A549 (cell line): ENCODE results near the gene HBA1. TPM values are rescaled to one million over a fixed set of nuclear protein-coding genes. Genes with fewer than 3 reads are reported as not detected.

Source experiments
- ATAC-seq, 2 experiments: fragments of 200-7000 bp in 1 of 2; fragments of >200 bp in 1 of 2; cut with Nextera tagmentation in 1 of 2; cut with Tn5 transposase in 1 of 2; 3 replicates each; pipeline versions ENCODE4 v1.8.0 to v1.9.1; 2018 to 2020; ENCODE audit warnings: mild to moderate bottlenecking in 1 of 2, moderate library complexity in 1 of 2
- CTCF ChIA-PET: fragments of 300-600 bp; sonication (Branson Sonifier 250); formaldehyde crosslinking; extraction: SDS; loops from one replicate; lab custom pipeline; 2021; ENCODE audit warnings: antibody characterized with exemption, inconsistent platforms; lab: Yijun Ruan, JAX
- POLR2A ChIA-PET: fragments of 350-600 bp; formaldehyde crosslinking; extraction: SDS; loops from one replicate; lab custom pipeline; 2021; ENCODE audit warnings: antibody characterized with exemption, inconsistent platforms; lab: Yijun Ruan, JAX
- DNase-seq, 2 experiments: peaks; one replicate each; pipeline versions ENCODE4 v3.0.0 to v3.0.0-alpha.2; 2011 to 2016; ENCODE audit warnings: low read depth in 1 of 2, low spot score in 1 of 2
- FAIRE-seq: peaks from 2 replicates; lab custom pipeline; 2011; peaks lifted over from hg19 to GRCh38; lab: Jason Lieb, UNC
- H3K27ac ChIP-seq, 2 experiments: fragments of >200 bp; sonication (Bioruptor Twin); formaldehyde crosslinking; 3 replicates each; pipeline ENCODE4 v1.5.1; 2016 to 2017
- H3K4me1 ChIP-seq: fragments of >200 bp; sonication (Bioruptor Twin); formaldehyde crosslinking; 3 replicates; pipeline ENCODE4 v1.6.1; 2016
- H3K4me2 ChIP-seq: fragments of >200 bp; sonication (Bioruptor Twin); formaldehyde crosslinking; 3 replicates; pipeline ENCODE4 v1.6.1; 2016
- H3K4me3 ChIP-seq: fragments of >200 bp; sonication (Bioruptor Twin); formaldehyde crosslinking; 3 replicates; pipeline ENCODE4 v1.5.1; 2016
- H3K9me3 ChIP-seq: fragments of >200 bp; sonication (Bioruptor Twin); formaldehyde crosslinking; 3 replicates; pipeline ENCODE4 v1.6.1; 2016
- ATOH8 ChIP-seq: fragments of 250-450 bp; sonication (Bioruptor Pico); IDR thresholded peaks from 2 replicates; pipeline ENCODE4 v1.5.0; 2020; ENCODE audit warnings: low read depth, mild to moderate bottlenecking, moderate library complexity
- CHD2 ChIP-seq: fragments of 150-350 bp; IDR thresholded peaks from 2 replicates; pipeline ENCODE4 v1.6.1; 2014; ENCODE audit warnings: low read length; ENCODE audit not compliant: partially characterized antibody
- CTCF ChIP-seq: fragments of >200 bp; sonication (Bioruptor Twin); formaldehyde crosslinking; IDR thresholded peaks from 3 replicates; pipeline ENCODE4 v1.5.1; 2016
- EHF ChIP-seq: fragments of 250-450 bp; sonication (Bioruptor Pico); IDR thresholded peaks from 2 replicates; pipeline ENCODE4 v1.5.0; 2020; ENCODE audit warnings: mild to moderate bottlenecking
- EHMT2 ChIP-seq: fragments of 200-600 bp; sonication (generic); IDR thresholded peaks from 2 replicates; pipeline ENCODE4 v1.6.1; 2016; ENCODE audit warnings: antibody characterized with exemption, low read depth, mild to moderate bottlenecking, moderate library complexity
- ESRRA ChIP-seq: fragments of 150-350 bp; IDR thresholded peaks from 2 replicates; pipeline ENCODE4 v1.6.1; 2014; ENCODE audit warnings: mild to moderate bottlenecking, low read length, borderline replicate concordance
- FOSL2 ChIP-seq, 2 experiments: fragments of 450-650 bp in 1 of 2; fragments of >200 bp in 1 of 2; sonication (Bioruptor Twin) in 1 of 2; formaldehyde crosslinking; IDR thresholded peaks; 2 replicates each; pipeline versions ENCODE4 v1.5.0 to v1.6.1; 2016 to 2020; ENCODE audit warnings: mild to moderate bottlenecking in 1 of 2, moderate library complexity in 1 of 2
- FOXS1 ChIP-seq: fragments of 250-450 bp; sonication (Bioruptor Pico); IDR thresholded peaks from 2 replicates; pipeline ENCODE4 v1.5.0; 2020; ENCODE audit warnings: mild to moderate bottlenecking, moderate library complexity
- GATA3 ChIP-seq: IDR thresholded peaks from 2 replicates; pipeline ENCODE4 v1.6.1; 2012; ENCODE audit warnings: borderline replicate concordance
- HES2 ChIP-seq: fragments of >200 bp; sonication (Bioruptor Twin); formaldehyde crosslinking; IDR thresholded peaks from 2 replicates; pipeline ENCODE4 v1.6.1; 2016
- HOXA7 ChIP-seq: fragments of 250-450 bp; sonication (Bioruptor Pico); IDR thresholded peaks from 2 replicates; pipeline ENCODE4 v1.5.0; 2020; ENCODE audit warnings: mild to moderate bottlenecking, moderate library complexity
- HOXB13 ChIP-seq: fragments of 250-450 bp; sonication (Bioruptor Pico); IDR thresholded peaks from 2 replicates; pipeline ENCODE4 v1.5.0; 2020; ENCODE audit warnings: low read depth, mild to moderate bottlenecking, moderate library complexity
- HOXB5 ChIP-seq: fragments of 250-450 bp; sonication (Bioruptor Pico); IDR thresholded peaks from 2 replicates; pipeline ENCODE4 v1.5.0; 2020; ENCODE audit warnings: mild to moderate bottlenecking, moderate library complexity
- KDM5A ChIP-seq: fragments of 200-600 bp; sonication (generic); IDR thresholded peaks from 2 replicates; pipeline ENCODE4 v1.6.1; 2016; ENCODE audit warnings: antibody characterized with exemption, mild to moderate bottlenecking
- MAFK ChIP-seq: fragments of 450-650 bp; IDR thresholded peaks from 2 replicates; pipeline ENCODE4 v1.6.1; 2014; ENCODE audit not compliant: partially characterized antibody
- MAZ ChIP-seq: fragments of 150-350 bp; IDR thresholded peaks from 2 replicates; pipeline ENCODE4 v1.6.1; 2014; ENCODE audit warnings: antibody characterized with exemption, low read depth, low read length, borderline replicate concordance
- PHF8 ChIP-seq: fragments of 200-600 bp; sonication (generic); IDR thresholded peaks from 2 replicates; pipeline ENCODE4 v1.6.1; 2016; ENCODE audit warnings: low read depth, mild to moderate bottlenecking, antibody characterized with exemption, moderate library complexity, borderline replicate concordance
- POLR2A ChIP-seq: IDR thresholded peaks from 2 replicates; pipeline ENCODE4 v1.6.1; 2012; ENCODE audit warnings: mild to moderate bottlenecking, low read length
- RAD21 ChIP-seq, 2 experiments: fragments of >200 bp in 1 of 2; sonication (Bioruptor Twin) in 1 of 2; formaldehyde crosslinking in 1 of 2; IDR thresholded peaks in 1 of 2; conservative IDR thresholded peaks in 1 of 2; 2 replicates in 1 of 2; 3 replicates in 1 of 2; pipeline ENCODE4 v1.6.1; 2012 to 2018; ENCODE audit warnings: inconsistent platforms in 1 of 2
- RARB ChIP-seq: fragments of 250-450 bp; sonication (Bioruptor Pico); IDR thresholded peaks from 2 replicates; pipeline ENCODE4 v1.8.0; 2021; ENCODE audit warnings: mild to moderate bottlenecking, moderate library complexity
- RNF2 ChIP-seq: fragments of 200-600 bp; sonication (generic); IDR thresholded peaks from 2 replicates; pipeline ENCODE4 v1.6.1; 2016; ENCODE audit warnings: low read depth, mild to moderate bottlenecking, antibody characterized with exemption, moderate library complexity, borderline replicate concordance
- SMC3 ChIP-seq: fragments of >200 bp; sonication (Bioruptor Twin); formaldehyde crosslinking; IDR thresholded peaks from 3 replicates; pipeline ENCODE4 v1.6.1; 2018; ENCODE audit warnings: inconsistent platforms
- TFCP2L1 ChIP-seq: fragments of 250-450 bp; sonication (Bioruptor Pico); IDR thresholded peaks from 2 replicates; pipeline ENCODE4 v1.5.0; 2021; ENCODE audit warnings: mild to moderate bottlenecking
- ZC3H11A ChIP-seq: fragments of 450-650 bp; IDR thresholded peaks from 2 replicates; pipeline ENCODE4 v1.6.1; 2014; ENCODE audit warnings: antibody characterized with exemption, mild to moderate bottlenecking
- WGBS: methylation state at CpG from one replicate; pipeline ENCODE4 v1.1.6; 2017; ENCODE audit errors: missing lambda C conversion rate; 5-methylcytosine and 5-hydroxymethylcytosine counted together
- polyA plus RNA-seq, 4 experiments: library from polyadenylated mRNA; depleted of rRNA in 3 of 4; stranded (reverse); fragments of >200 nt; fragmentation: RNase III in 1 of 4; extraction: RNeasy Plus Mini Kit Qiagen cat#74134 plus additional on column Dnase treatment in 1 of 4; gene quantifications; 2 replicates in 3 of 4; 3 replicates in 1 of 4; pipeline ENCODE4 v1.2.3, GENCODE V29; 2011 to 2017

HBA1 gene
- polyA plus RNA-seq, 2 of the 4 experiments (the other 2 are of a cell fraction) = 0.58 TPM; not detected in 1

- TF ChIP-seq HOXB13 (CRISPR knock-in tag) (no peak), HES2 (no peak), MAZ (no peak), TFCP2L1 (CRISPR knock-in tag) (no peak), FOXS1 (CRISPR knock-in tag) (no peak), RNF2 (no peak), RAD21 (conservative IDR thresholded peaks at IDR 0.05 in 1 of 2, IDR thresholded peaks at IDR 0.05 in 1 of 2) (no peak), ESRRA (no peak), GATA3 (no peak), ZC3H11A (no peak), MAFK (no peak), CHD2 (no peak), POLR2A (no peak), EHMT2 (no peak), HOXB5 (CRISPR knock-in tag) (no peak), RARB (CRISPR knock-in tag) (no peak), EHF (CRISPR knock-in tag) (no peak), PHF8 (no peak), HOXA7 (no peak), ATOH8 (no peak)
- 81% methylated on average over 17 of the region's 17 CpGs for WGBS
- POLR2A ChIA-PET = interaction anchor here (1.0 to 1.6 kb wide), 2 partner anchors 72 to 113 kb away, joined by 4 to 7 read pairs; no protein-coding TSS in a partner anchor
- H3K27ac ChIP-seq = no peak overlapping the region
- H3K4me2 ChIP-seq = peak overlapping the region; percentile 100
- peak overlapping the region; percentile 48 for H3K4me3 ChIP-seq
- peaks cover 9% of the 10 kb centered on the region; the same call in 1 of the 3 replicates for H3K4me1 ChIP-seq
- DNase-seq = no peak
- H3K9me3 ChIP-seq = no peaks in the 10 kb centered on the region
- CTCF ChIA-PET = interaction anchor here (0.9 to 5.8 kb wide), 32 partner anchors 11 to 192 kb away, joined by 3 to 104 read pairs (median 5); partner anchors contain the start of genes HBM and RHBDF1
- ATAC-seq = no peak
- FAIRE-seq = no peak
Measured at GRCh38 chr16:179211-180092, 3.0 kb downstream of the HBA1 start.

- ChIA-PET POLR2A (interaction anchor here (1.0 to 1.6 kb wide), 2 partner anchors 73 to 114 kb away, joined by 4 to 7 read pairs; no protein-coding TSS in a partner anchor), CTCF (interaction anchor here (0.6 to 5.8 kb wide), 49 partner anchors 11 to 191 kb away, joined by 3 to 104 read pairs (median 4); partner anchors contain the start of genes FAM234A, HBM and RHBDF1)
- no peaks in the 10 kb centered on the region for H3K9me3 ChIP-seq
- peaks cover 9% of the 10 kb centered on the region; the same call in 1 of the 3 replicates for H3K4me1 ChIP-seq
- ATAC-seq (peak; percentile 37 to 64), DNase-seq (peak; percentile 51 to 73), FAIRE-seq (no peak)
- H3K27ac ChIP-seq = peak within 1 kb of the TSS; percentile 56 to 82; a peak in 5 of 6 replicates
- peak within 1 kb of the TSS; percentile 100 for H3K4me2 ChIP-seq
- WGBS = 14% methylated on average over 24 of the region's 59 CpGs
- TF ChIP-seq CTCF (peak; percentile 85), ZC3H11A (no peak), KDM5A (no peak), FOSL2 (IDR thresholded peaks at IDR 0.05) (no peak), FOSL2 (CRISPR knock-in tag; IDR thresholded peaks at IDR 0.05) (no peak), RAD21 (conservative IDR thresholded peaks at IDR 0.05 in 1 of 2, IDR thresholded peaks at IDR 0.05 in 1 of 2) (peak; percentile 31 to 49; a peak in 2 of 5 replicates), CHD2 (no peak), SMC3 (peak; percentile 59), RNF2 (no peak)
- H3K4me3 ChIP-seq = peak within 1 kb of the TSS; percentile 48
Measured at GRCh38 chr16:180101-180675, 3.7 kb downstream of the HBA1 start, which contains the start of gene HBQ1. Gene HBQ1 (plus strand): TSS chr16:180459. CDS start chr16:180487, 28 bp downstream.
